Calu3 (cell line): ENCODE measurements around the gene LYPLA2. TPM values are rescaled to one million over a fixed set of nuclear protein-coding genes. Genes with fewer than 3 reads are reported as not detected.
A peak's percentile ranks its signal among the peaks of the same experiment; 100 is the strongest.

ENCODE experiments used
- BruUV-seq: library from RNA; stranded (reverse); fragments of 400-500 nt; replicated peaks from 2 replicates; lab custom pipeline; 2021; lab: Mats Ljungman, UMichigan
- CTCF ChIA-PET: fragments of 300-600 bp; sonication (Branson Sonifier 250); formaldehyde crosslinking; loops from one replicate; lab custom pipeline; 2022; ENCODE audit warnings: antibody characterized with exemption; lab: Charles Lee
- DNase-seq: peaks from one replicate; pipeline ENCODE4 v3.0.0; 2022
- H3K27ac Mint-ChIP-seq: one replicate; pipeline ENCODE4 v1.8.0; 2022; ENCODE audit warnings: mixed read lengths; ENCODE audit not compliant: unreplicated experiment
- H3K27me3 Mint-ChIP-seq: one replicate; pipeline ENCODE4 v1.8.0; 2022; ENCODE audit warnings: mixed read lengths; ENCODE audit not compliant: unreplicated experiment
- H3K36me3 Mint-ChIP-seq: one replicate; pipeline ENCODE4 v1.8.0; 2022; ENCODE audit warnings: mild to moderate bottlenecking, moderate library complexity, mixed read lengths; ENCODE audit not compliant: insufficient read depth, unreplicated experiment
- H3K4me1 Mint-ChIP-seq: one replicate; pipeline ENCODE4 v1.8.0; 2022; ENCODE audit warnings: mild to moderate bottlenecking, low read depth, mixed read lengths; ENCODE audit not compliant: unreplicated experiment
- H3K4me3 Mint-ChIP-seq: one replicate; pipeline ENCODE4 v1.8.0; 2022; ENCODE audit warnings: mild to moderate bottlenecking, low read depth, moderate library complexity, mixed read lengths; ENCODE audit not compliant: unreplicated experiment
- H3K9me3 Mint-ChIP-seq: one replicate; pipeline ENCODE4 v1.8.0; 2022; ENCODE audit warnings: low read depth, mixed read lengths; ENCODE audit not compliant: unreplicated experiment
- CTCF ChIP-seq: fragments of 200-600 bp; IDR thresholded peaks from one replicate; pipeline ENCODE4 v1.8.0; 2022; ENCODE audit warnings: antibody characterized with exemption; ENCODE audit not compliant: unreplicated experiment
- intact Hi-C: fragments of 100-400 bp; cut with micrococcal nuclease; formaldehyde crosslinking; loops from one replicate; pipeline ENCODE4 v1.10.0; 2022; ENCODE audit not compliant: unreplicated experiment
- total RNA-seq: library from RNA; stranded (reverse); gene quantifications from 2 replicates; pipeline ENCODE4 v1.2.3, GENCODE V29; 2022

Gene LYPLA2
- total RNA-seq, 1 experiment from 2014 or later: 52.0 TPM

GRCh38 chr1:23791516-23792047, 637 bp downstream of the LYPLA2 start:
- no peak for TF ChIP-seq CTCF
- CTCF ChIA-PET: interaction anchor here (0.6 to 1.4 kb wide), 3 partner anchors 8 to 51 kb away, joined by 3 to 4 read pairs (median 4); no protein-coding TSS in a partner anchor
- Mint-ChIP-seq H3K4me1 (peaks cover 26% of the 10 kb centered on the region), H3K9me3 (no peaks in the 10 kb centered on the region), H3K36me3 (peaks cover 89% of the 10 kb centered on the region), H3K4me3 (peak overlapping the region; percentile 99), H3K27ac (peak overlapping the region; percentile 96), H3K27me3 (no peaks in the 10 kb centered on the region)
- BruUV-seq: no TSS peak
- intact Hi-C loops: no loop called here
- DNase-seq: no peak

GRCh38 chr1:23792151-23792945, 1.4 kb downstream of the LYPLA2 start:
- Mint-ChIP-seq H3K27ac (peak overlapping the region; percentile 96), H3K36me3 (peaks cover 90% of the 10 kb centered on the region), H3K4me3 (peak overlapping the region; percentile 99), H3K4me1 (peaks cover 26% of the 10 kb centered on the region), H3K9me3 (no peaks in the 10 kb centered on the region), H3K27me3 (no peaks in the 10 kb centered on the region)
- DNase-seq: no peak
- no peak for TF ChIP-seq CTCF
- no TSS peak for BruUV-seq
- intact Hi-C loops: no loop called here
- CTCF ChIA-PET: no interaction called here

- DNase-seq: peak; percentile 78
- Mint-ChIP-seq H3K27ac (peak overlapping the region; percentile 77), H3K4me1 (peaks cover 26% of the 10 kb centered on the region), H3K36me3 (peaks cover 90% of the 10 kb centered on the region), H3K4me3 (peak overlapping the region; percentile 99), H3K27me3 (no peaks in the 10 kb centered on the region), H3K9me3 (no peaks in the 10 kb centered on the region)
- TF ChIP-seq CTCF: no peak
- CTCF ChIA-PET: interaction anchor here (0.7 to 1.0 kb wide), 3 partner anchors 13 to 19 kb away, joined by 3 to 4 read pairs (median 3); no protein-coding TSS in a partner anchor
- intact Hi-C loops: no loop called here
- no TSS peak for BruUV-seq
Observed at GRCh38 chr1:23793018-23793781, 2.3 kb downstream of the LYPLA2 start.
